IMR-90 (cell line): ENCODE results near the gene USP7. TPM values are rescaled to one million over a fixed set of nuclear protein-coding genes. Genes with fewer than 3 reads are reported as not detected.

ENCODE experiments used
- ATAC-seq: fragments of 200-7000 bp; cut with Tn5 transposase; 2 replicates; pipeline ENCODE4 v1.9.1; 2020; ENCODE audit warnings: low read depth, mild to moderate bottlenecking, moderate library complexity
- BruUV-seq: library from RNA; stranded (reverse); fragments of 400-500 nt; replicated peaks from 2 replicates; lab custom pipeline; 2021; lab: Mats Ljungman, UMichigan
- CTCF ChIA-PET: fragments of 300-600 bp; formaldehyde crosslinking; extraction: SDS; loops from one replicate; lab custom pipeline; 2021; ENCODE audit warnings: antibody characterized with exemption; lab: Yijun Ruan, JAX
- POLR2A ChIA-PET: fragments of 300-600 bp; sonication (Branson Sonifier 250); formaldehyde crosslinking; loops from one replicate; lab custom pipeline; 2022; ENCODE audit warnings: antibody characterized with exemption; ENCODE audit not compliant: unreplicated experiment; lab: Charles Lee
- DNase-seq: peaks from one replicate; pipeline ENCODE4 v3.0.0; 2013
- H2AFZ ChIP-seq: replicated peaks from 2 replicates; pipeline ENCODE3; 2013; ENCODE audit warnings: low read length, mild to moderate bottlenecking; ENCODE audit not compliant: poor library complexity
- H2AK5ac ChIP-seq: 2 replicates; pipeline ENCODE4 v1.6.1; 2013; ENCODE audit warnings: low read depth, low read length, inconsistent platforms
- H2AK9ac ChIP-seq: replicated peaks from 2 replicates; pipeline ENCODE3; 2013; ENCODE audit warnings: mild to moderate bottlenecking, low read depth, low read length, moderate library complexity; ENCODE audit not compliant: poor library complexity
- H2BK120ac ChIP-seq: 2 replicates; pipeline ENCODE4 v1.6.1; 2013; ENCODE audit warnings: low read depth, low read length, inconsistent platforms
- H2BK15ac ChIP-seq: 3 replicates; pipeline ENCODE4 v1.6.1; 2013; ENCODE audit warnings: low read depth, low read length, inconsistent platforms
- H2BK20ac ChIP-seq: 2 replicates; pipeline ENCODE4 v1.6.1; 2013; ENCODE audit warnings: low read depth, mild to moderate bottlenecking, inconsistent platforms, low read length, moderate library complexity
- H2BK5ac ChIP-seq: 2 replicates; pipeline ENCODE4 v1.6.1; 2013; ENCODE audit warnings: mild to moderate bottlenecking, low read depth, low read length, inconsistent platforms; ENCODE audit not compliant: poor library complexity, severe bottlenecking
- H3K14ac ChIP-seq: replicated peaks from 2 replicates; pipeline ENCODE4 v1.6.1; 2013; ENCODE audit warnings: low read depth, low read length, inconsistent platforms
- H3K18ac ChIP-seq: 2 replicates; pipeline ENCODE4 v1.6.1; 2013; ENCODE audit warnings: low read depth, low read length, control low read depth
- H3K23ac ChIP-seq: 2 replicates; pipeline ENCODE4 v1.6.1; 2013; ENCODE audit warnings: low read depth, low read length, inconsistent platforms
- H3K27ac ChIP-seq: 2 replicates; pipeline ENCODE4 v1.5.1; 2013; ENCODE audit warnings: mild to moderate bottlenecking, control low read depth, low read length; ENCODE audit not compliant: insufficient read depth
- H3K27me3 ChIP-seq: 2 replicates; pipeline ENCODE4 v1.6.1; 2013; ENCODE audit warnings: low read length; ENCODE audit not compliant: control insufficient read depth, insufficient read depth
- H3K36me3 ChIP-seq: 2 replicates; pipeline ENCODE4 v1.6.1; 2013; ENCODE audit warnings: low read length, mixed read lengths; ENCODE audit not compliant: control insufficient read depth, insufficient read depth
- H3K4ac ChIP-seq: 2 replicates; pipeline ENCODE4 v1.6.1; 2013; ENCODE audit warnings: low read depth, low read length, inconsistent platforms
- H3K4me1 ChIP-seq: 2 replicates; pipeline ENCODE4 v1.6.1; 2013; ENCODE audit warnings: low read length, mixed read lengths; ENCODE audit not compliant: control insufficient read depth, insufficient read depth
- H3K4me2 ChIP-seq: 2 replicates; pipeline ENCODE4 v1.6.1; 2013; ENCODE audit warnings: low read depth, mild to moderate bottlenecking, control low read depth, low read length, moderate library complexity
- H3K4me3 ChIP-seq: 2 replicates; pipeline ENCODE4 v1.5.1; 2013; ENCODE audit warnings: low read depth, mild to moderate bottlenecking, control low read depth, low read length, moderate library complexity; ENCODE audit not compliant: insufficient read depth
- H3K56ac ChIP-seq: 2 replicates; pipeline ENCODE4 v1.6.1; 2013; ENCODE audit warnings: low read length, inconsistent platforms; ENCODE audit not compliant: insufficient read depth; ENCODE audit errors: extremely low read depth
- H3K79me1 ChIP-seq, 2 experiments: 2 replicates each; pipeline ENCODE4 v1.6.1; 2013; ENCODE audit warnings: low read length in 2 of 2, inconsistent platforms in 1 of 2, low read depth in 1 of 2
- H3K9ac ChIP-seq: 2 replicates; pipeline ENCODE4 v1.6.1; 2013; ENCODE audit warnings: low read depth, low read length, control low read depth
- H3K9me1 ChIP-seq: 2 replicates; pipeline ENCODE4 v1.6.1; 2013; ENCODE audit warnings: low read length, inconsistent platforms; ENCODE audit not compliant: insufficient read depth
- H3K9me3 ChIP-seq: 2 replicates; pipeline ENCODE4 v1.6.1; 2013; ENCODE audit warnings: low read length; ENCODE audit not compliant: control insufficient read depth, insufficient read depth
- H4K20me1 ChIP-seq: 2 replicates; pipeline ENCODE4 v1.6.1; 2013; ENCODE audit warnings: low read length, inconsistent platforms; ENCODE audit not compliant: insufficient read depth
- H4K5ac ChIP-seq: 2 replicates; pipeline ENCODE4 v1.6.1; 2013; ENCODE audit warnings: mild to moderate bottlenecking, low read depth, low read length, control low read depth
- H4K8ac ChIP-seq, 2 experiments: 2 replicates each; pipeline ENCODE4 v1.6.1; 2013; ENCODE audit warnings: low read depth in 2 of 2, low read length in 2 of 2, control low read depth in 1 of 2, inconsistent platforms in 1 of 2
- H4K91ac ChIP-seq: 2 replicates; pipeline ENCODE4 v1.6.1; 2013; ENCODE audit warnings: low read depth, low read length, inconsistent platforms; ENCODE audit not compliant: insufficient read depth
- CEBPB ChIP-seq: IDR thresholded peaks from 2 replicates; pipeline ENCODE4 v1.6.1; 2012; ENCODE audit warnings: low read depth, low read length, improper control_type of control experiment
- CHD1 ChIP-seq: IDR thresholded peaks from 2 replicates; pipeline ENCODE4 v1.6.1; 2012; ENCODE audit warnings: low read depth, low read length, improper control_type of control experiment
- CTCF ChIP-seq: conservative IDR thresholded peaks from 2 replicates; pipeline ENCODE4 v1.5.1; 2012; ENCODE audit warnings: mild to moderate bottlenecking, low read depth, low read length, improper control_type of control experiment
- ELK1 ChIP-seq: fragments of 150-350 bp; IDR thresholded peaks from 2 replicates; pipeline ENCODE4 v1.6.1; 2016; ENCODE audit warnings: low read depth, mild to moderate bottlenecking, low read length, moderate library complexity, borderline replicate concordance
- FOS ChIP-seq: fragments of 150-350 bp; IDR thresholded peaks from 2 replicates; pipeline ENCODE4 v1.6.1; 2016; ENCODE audit warnings: low read depth, low read length
- MAFK ChIP-seq: IDR thresholded peaks from 2 replicates; pipeline ENCODE4 v1.6.1; 2012; ENCODE audit warnings: low read depth, low read length, improper control_type of control experiment
- MAZ ChIP-seq: IDR thresholded peaks from 2 replicates; pipeline ENCODE4 v1.6.1; 2012; ENCODE audit warnings: low read depth, mild to moderate bottlenecking, low read length, improper control_type of control experiment, moderate library complexity, borderline replicate concordance
- NFE2L2 ChIP-seq: fragments of 150-350 bp; IDR thresholded peaks from 2 replicates; pipeline ENCODE4 v1.6.1; 2016; ENCODE audit warnings: low read depth, mild to moderate bottlenecking, low read length
- POLR2A ChIP-seq: IDR thresholded peaks from 2 replicates; pipeline ENCODE4 v1.6.1; 2012; ENCODE audit warnings: mild to moderate bottlenecking, low read depth, low read length
- RAD21 ChIP-seq: IDR thresholded peaks from 2 replicates; pipeline ENCODE4 v1.6.1; 2012; ENCODE audit warnings: low read length, improper control_type of control experiment
- RCOR1 ChIP-seq: IDR thresholded peaks from 2 replicates; pipeline ENCODE4 v1.6.1; 2012; ENCODE audit warnings: mild to moderate bottlenecking, low read length, improper control_type of control experiment; ENCODE audit not compliant: insufficient replicate concordance
- WGBS, 2 experiments: methylation state at CpG; one replicate each; pipeline versions ENCODE4 v1.1.5 to v1.1.7; 2013; ENCODE audit warnings: missing lambda C conversion rate in 2 of 2; ENCODE audit not compliant: insufficient read length in 1 of 2; ENCODE audit errors: extremely low coverage in 2 of 2; 5-methylcytosine and 5-hydroxymethylcytosine counted together
- dilution Hi-C: fragments of 300-500 bp; cut with HindIII; formaldehyde crosslinking; loops from one replicate; pipeline ENCODE4 v1.14.3; 2018; ENCODE audit warnings: low sequenced_read_pairs; ENCODE audit not compliant: unreplicated experiment
- in situ Hi-C: fragments of 300-500 bp; cut with MboI; formaldehyde crosslinking; loops from 3 replicates; pipeline ENCODE4 v1.14.3; 2019; ENCODE audit warnings: low sequenced_read_pairs, inconsistent platforms, mixed read lengths
- intact Hi-C: fragments of 100-400 bp; cut with micrococcal nuclease; formaldehyde crosslinking; loops from 2 replicates; pipeline ENCODE4 v1.10.0; 2022
- polyA plus RNA-seq, 3 experiments: library from polyadenylated mRNA; depleted of rRNA; stranded (reverse); fragments of >200 nt; gene quantifications; 2 replicates each; pipeline ENCODE4 v1.2.3, GENCODE V29; 2012; ENCODE audit warnings: low replicate concordance in 1 of 3
- total RNA-seq: library from RNA; depleted of rRNA; stranded (reverse); fragments of >200 nt; gene quantifications from 2 replicates; pipeline ENCODE4 v1.2.3, GENCODE V29; 2012

Gene USP7
- total and polyA plus RNA-seq, 2 of the 4 experiments (the other 2 are of a cell fraction): 17.8 to 28.3 TPM

GRCh38 chr16:8956265-8957062, 7.2 kb downstream of the USP7 start:
- no TSS peak for BruUV-seq
- 71% methylated on average over 7 of the region's 21 CpGs; no CpG with 5 or more reads in 1 of the 2 experiments for WGBS, 2 experiments
- no peak overlapping the region for H3K18ac ChIP-seq
- no peaks in the 10 kb centered on the region for H3K9me3 ChIP-seq
- H3K79me1 ChIP-seq: peaks cover 0 to 71% of the 10 kb centered on the region in 2 experiments; a peak in 2 of 4 replicates
- TF ChIP-seq FOS (no peak), CEBPB (no peak), ELK1 (no peak), POLR2A (no peak), MAFK (no peak), CTCF (no peak), RAD21 (no peak), NFE2L2 (no peak), MAZ (no peak), CHD1 (no peak), RCOR1 (no peak)
- no peaks in the 10 kb centered on the region for H3K36me3 ChIP-seq
- no peak overlapping the region for H2AK5ac ChIP-seq
- H3K23ac ChIP-seq: no peak overlapping the region
- intact Hi-C loops: no loop called here
- DNase-seq (no peak), ATAC-seq (no peak)
- H3K27me3 ChIP-seq: no peaks in the 10 kb centered on the region
- peaks cover 95% of the 10 kb centered on the region for H4K20me1 ChIP-seq
- no peak overlapping the region for H3K14ac ChIP-seq
- no peak overlapping the region for H3K9ac ChIP-seq
- H4K91ac ChIP-seq: no peak overlapping the region
- H3K4me3 ChIP-seq: no peak overlapping the region
- H4K8ac ChIP-seq: no peak overlapping the region
- no peak overlapping the region for H2BK120ac ChIP-seq
- H3K4me2 ChIP-seq: no peak overlapping the region
- no peak overlapping the region for H2BK15ac ChIP-seq
- H2AFZ ChIP-seq: no peak overlapping the region
- H3K9me1 ChIP-seq: peaks cover 42% of the 10 kb centered on the region
- H2AK9ac ChIP-seq: no peak overlapping the region
- dilution Hi-C loops: no loop called here
- ChIA-PET POLR2A (interaction anchor here (0.5 to 0.6 kb wide), 2 partner anchors 150 to 170 kb away, joined by 3 to 13 read pairs; no protein-coding TSS in a partner anchor), CTCF (no interaction called here)
- no peak overlapping the region for H3K4ac ChIP-seq
- H2BK5ac ChIP-seq: no peak overlapping the region
- in situ Hi-C loops: no loop called here
- H2BK20ac ChIP-seq: no peak overlapping the region
- peaks cover 34% of the 10 kb centered on the region for H3K4me1 ChIP-seq
- H3K27ac ChIP-seq: no peak overlapping the region
- no peak overlapping the region for H3K56ac ChIP-seq
- no peak overlapping the region for H4K5ac ChIP-seq
